IPS-20b (cell line): ENCODE data around the gene GAB1.
A peak's percentile ranks its signal among the peaks of the same experiment; 100 is the strongest.

ENCODE experiments used
- H3K27ac ChIP-seq: one replicate; pipeline ENCODE4 v1.5.1; 2013; ENCODE audit warnings: low read length
- H3K27me3 ChIP-seq: 2 replicates; pipeline ENCODE4 v1.6.1; 2013; ENCODE audit warnings: mild to moderate bottlenecking, low read length, inconsistent platforms; ENCODE audit not compliant: insufficient read depth
- H3K36me3 ChIP-seq: 2 replicates; pipeline ENCODE4 v1.6.1; 2013; ENCODE audit warnings: low read depth, mild to moderate bottlenecking, inconsistent platforms, low read length, moderate library complexity; ENCODE audit not compliant: insufficient read depth
- H3K4me1 ChIP-seq: 2 replicates; pipeline ENCODE4 v1.6.1; 2013; ENCODE audit warnings: mild to moderate bottlenecking, control low read depth, inconsistent platforms, low read length, moderate library complexity; ENCODE audit not compliant: insufficient read depth
- H3K4me3 ChIP-seq: 2 replicates; pipeline ENCODE4 v1.5.1; 2013; ENCODE audit warnings: mild to moderate bottlenecking, low read length, inconsistent platforms
- H3K9ac ChIP-seq: 2 replicates; pipeline ENCODE4 v1.6.1; 2013; ENCODE audit warnings: low read depth, mild to moderate bottlenecking, inconsistent platforms, low read length, moderate library complexity
- H3K9me3 ChIP-seq: 2 replicates; pipeline ENCODE4 v1.6.1; 2013; ENCODE audit warnings: mild to moderate bottlenecking, low read depth, low read length, inconsistent platforms; ENCODE audit not compliant: insufficient read depth

Gene GAB1

GRCh38 chr4:143307531-143307930 lies 29.1 kb upstream of the GAB1 start:
- Histone ChIP-seq H3K27ac (no peak overlapping the region), H3K9me3 (no peaks in the 10 kb centered on the region), H3K4me3 (no peak overlapping the region), H3K9ac (no peak overlapping the region), H3K27me3 (no peaks in the 10 kb centered on the region), H3K4me1 (peaks cover 4% of the 10 kb centered on the region; the same call in 1 of the 2 replicates), H3K36me3 (no peaks in the 10 kb centered on the region)

- Histone ChIP-seq H3K36me3 (no peaks in the 10 kb centered on the region), H3K27me3 (no peaks in the 10 kb centered on the region), H3K4me3 (no peak overlapping the region), H3K9ac (no peak overlapping the region), H3K27ac (no peak overlapping the region), H3K4me1 (no peaks in the 10 kb centered on the region), H3K9me3 (no peaks in the 10 kb centered on the region)
Observed at GRCh38 chr4:143308377-143308776, 28.3 kb upstream of the GAB1 start.

- Histone ChIP-seq H3K4me3 (no peak overlapping the region), H3K9ac (no peak overlapping the region), H3K36me3 (no peaks in the 10 kb centered on the region), H3K9me3 (no peaks in the 10 kb centered on the region), H3K27ac (no peak overlapping the region), H3K27me3 (no peaks in the 10 kb centered on the region), H3K4me1 (no peaks in the 10 kb centered on the region)
Observed at GRCh38 chr4:143311924-143312323, 24.8 kb upstream of the GAB1 start.

- Histone ChIP-seq H3K9me3 (no peaks in the 10 kb centered on the region), H3K4me1 (no peaks in the 10 kb centered on the region), H3K27ac (no peak overlapping the region), H3K4me3 (no peak overlapping the region), H3K9ac (no peak overlapping the region), H3K27me3 (no peaks in the 10 kb centered on the region), H3K36me3 (no peaks in the 10 kb centered on the region)
Observed at GRCh38 chr4:143313521-143313920, 23.2 kb upstream of the GAB1 start.

- Histone ChIP-seq H3K4me1 (no peaks in the 10 kb centered on the region), H3K27me3 (no peaks in the 10 kb centered on the region), H3K9me3 (no peaks in the 10 kb centered on the region), H3K9ac (no peak overlapping the region), H3K4me3 (no peak overlapping the region), H3K27ac (no peak overlapping the region), H3K36me3 (no peaks in the 10 kb centered on the region)
Observed at GRCh38 chr4:143313996-143314395, 22.7 kb upstream of the GAB1 start.

- H3K4me1 ChIP-seq = no peaks in the 10 kb centered on the region
- H3K27me3 ChIP-seq = no peaks in the 10 kb centered on the region
- H3K9me3 ChIP-seq = no peaks in the 10 kb centered on the region
- H3K9ac ChIP-seq = no peak overlapping the region
- H3K36me3 ChIP-seq = no peaks in the 10 kb centered on the region
- no peak overlapping the region for H3K27ac ChIP-seq
- H3K4me3 ChIP-seq = no peak overlapping the region
Observed at GRCh38 chr4:143320113-143320512, 16.6 kb upstream of the GAB1 start.

GRCh38 chr4:143326735-143327134 lies 9.9 kb upstream of the GAB1 start:
- Histone ChIP-seq H3K36me3 (no peaks in the 10 kb centered on the region), H3K27me3 (no peaks in the 10 kb centered on the region), H3K9me3 (no peaks in the 10 kb centered on the region), H3K4me1 (no peaks in the 10 kb centered on the region), H3K9ac (no peak overlapping the region), H3K4me3 (no peak overlapping the region), H3K27ac (no peak overlapping the region)

GRCh38 chr4:143329985-143330384 lies 6.7 kb upstream of the GAB1 start:
- Histone ChIP-seq H3K36me3 (no peaks in the 10 kb centered on the region), H3K27me3 (no peaks in the 10 kb centered on the region), H3K9me3 (no peaks in the 10 kb centered on the region), H3K27ac (no peak overlapping the region), H3K9ac (no peak overlapping the region), H3K4me3 (no peak overlapping the region), H3K4me1 (no peaks in the 10 kb centered on the region)

- peak overlapping the region; percentile 65 for H3K27ac ChIP-seq
- no peaks in the 10 kb centered on the region for H3K9me3 ChIP-seq
- H3K4me3 ChIP-seq = peak overlapping the region; percentile 96
- H3K9ac ChIP-seq = peak overlapping the region; percentile 85; the same call in 1 of the 2 replicates
- no peaks in the 10 kb centered on the region for H3K36me3 ChIP-seq
- H3K4me1 ChIP-seq = no peaks in the 10 kb centered on the region
- peaks cover 18% of the 10 kb centered on the region; the same call in 1 of the 2 replicates for H3K27me3 ChIP-seq
Observed at GRCh38 chr4:143335979-143336780, 496 bp upstream of the GAB1 start.

- Histone ChIP-seq H3K4me1 (no peaks in the 10 kb centered on the region), H3K27ac (no peak overlapping the region), H3K9me3 (no peaks in the 10 kb centered on the region), H3K27me3 (peaks cover 18% of the 10 kb centered on the region; the same call in 1 of the 2 replicates), H3K9ac (peak overlapping the region; percentile 74; the same call in 1 of the 2 replicates), H3K36me3 (no peaks in the 10 kb centered on the region), H3K4me3 (peak overlapping the region; percentile 96)
Observed at GRCh38 chr4:143337600-143338287, 1.1 kb downstream of the GAB1 start.

GRCh38 chr4:143338313-143338712 lies 1.6 kb downstream of the GAB1 start:
- Histone ChIP-seq H3K27ac (no peak overlapping the region), H3K4me1 (no peaks in the 10 kb centered on the region), H3K9ac (peak overlapping the region; percentile 74; the same call in 1 of the 2 replicates), H3K4me3 (peak overlapping the region; percentile 96), H3K9me3 (no peaks in the 10 kb centered on the region), H3K36me3 (no peaks in the 10 kb centered on the region), H3K27me3 (peaks cover 18% of the 10 kb centered on the region; the same call in 1 of the 2 replicates)

- Histone ChIP-seq H3K4me3 (no peak overlapping the region), H3K4me1 (peaks cover 11% of the 10 kb centered on the region), H3K27ac (no peak overlapping the region), H3K9ac (no peak overlapping the region), H3K9me3 (no peaks in the 10 kb centered on the region), H3K27me3 (peaks cover 18% of the 10 kb centered on the region; the same call in 1 of the 2 replicates), H3K36me3 (no peaks in the 10 kb centered on the region)
Observed at GRCh38 chr4:143339497-143339896, 2.8 kb downstream of the GAB1 start.
